OCI-M1 (cell line): ENCODE results near the gene KCNF1.

ENCODE experiments used
- DNase-seq: peaks from one replicate; lab custom pipeline; 2025; lab: John Stamatoyannopoulos, UW

Gene KCNF1

DNA sequence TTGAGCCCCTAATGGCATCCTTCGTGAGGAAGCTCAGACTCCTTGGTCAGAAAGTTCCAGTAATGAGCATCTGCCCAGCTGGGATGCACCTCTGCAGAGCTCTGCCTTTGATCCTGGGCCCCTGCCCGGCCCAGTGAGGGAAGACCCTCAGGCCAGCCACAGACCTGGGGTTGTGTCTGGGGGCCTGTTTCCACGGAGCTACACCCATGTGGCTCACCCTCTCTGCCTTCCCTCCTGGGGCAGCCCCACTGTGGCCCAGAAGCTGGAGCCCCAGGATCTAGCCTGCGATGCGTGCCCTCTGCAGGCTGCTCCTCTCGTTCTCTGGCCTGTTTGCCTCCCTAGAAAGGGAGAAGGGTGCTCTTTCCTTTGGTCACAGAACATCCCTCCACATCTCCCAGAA lies 9.8 kb downstream of the KCNF1 start:
- DNase-seq: no peak

DNA sequence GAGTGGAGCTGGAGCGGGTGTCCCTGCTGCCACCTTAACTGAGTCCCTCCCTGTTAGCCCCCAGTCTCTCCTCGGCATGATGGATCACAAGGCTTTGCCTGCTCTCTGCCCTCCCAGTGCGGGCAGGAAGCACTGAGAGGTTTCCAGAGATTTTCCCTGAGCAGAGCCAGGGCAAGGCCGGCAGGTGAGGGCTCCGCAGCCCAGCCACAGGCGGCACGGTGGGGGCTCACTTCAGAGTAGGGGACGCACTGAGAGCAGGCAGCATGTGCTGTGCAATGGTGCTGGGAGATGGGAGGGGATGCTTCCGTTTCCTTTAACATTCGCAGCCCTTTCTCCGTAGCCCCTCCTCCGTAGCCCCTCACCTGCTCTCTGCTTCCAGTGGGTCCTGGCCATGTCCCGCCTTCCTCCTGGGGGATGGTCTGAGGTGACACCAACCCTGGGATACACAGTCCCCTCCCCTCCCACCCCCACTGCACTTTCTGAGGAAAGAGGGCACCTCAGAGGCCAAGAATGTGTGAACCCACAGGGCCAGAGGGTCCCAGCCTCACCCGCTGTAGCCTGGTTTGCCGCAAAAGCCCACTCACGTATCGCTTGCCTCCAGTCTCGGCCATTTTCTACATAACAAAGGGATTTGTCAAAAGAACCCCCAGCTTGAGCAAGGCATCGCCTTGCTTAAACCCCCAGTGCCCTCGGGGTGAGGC lies 10.7 kb downstream of the KCNF1 start:
- no peak for DNase-seq

DNA sequence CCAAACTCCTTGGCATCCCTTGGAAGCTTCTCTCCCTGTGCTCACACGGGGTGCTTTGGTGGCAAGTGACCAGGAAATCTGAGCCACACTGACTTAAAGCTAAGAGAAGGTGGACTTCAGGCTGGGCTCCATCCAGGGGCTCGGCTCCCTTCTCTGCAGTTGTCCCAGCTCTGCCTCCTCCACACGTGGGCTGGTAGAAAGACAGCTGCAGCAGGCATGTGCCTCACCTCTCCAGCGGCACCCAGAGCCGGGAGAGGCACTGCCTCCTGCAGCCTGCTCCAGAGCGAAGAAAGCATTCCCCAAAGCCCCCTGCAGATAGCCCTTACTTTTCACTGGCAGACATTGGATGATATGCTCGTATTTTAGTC lies 11.3 kb downstream of the KCNF1 start:
- no peak for DNase-seq

DNA sequence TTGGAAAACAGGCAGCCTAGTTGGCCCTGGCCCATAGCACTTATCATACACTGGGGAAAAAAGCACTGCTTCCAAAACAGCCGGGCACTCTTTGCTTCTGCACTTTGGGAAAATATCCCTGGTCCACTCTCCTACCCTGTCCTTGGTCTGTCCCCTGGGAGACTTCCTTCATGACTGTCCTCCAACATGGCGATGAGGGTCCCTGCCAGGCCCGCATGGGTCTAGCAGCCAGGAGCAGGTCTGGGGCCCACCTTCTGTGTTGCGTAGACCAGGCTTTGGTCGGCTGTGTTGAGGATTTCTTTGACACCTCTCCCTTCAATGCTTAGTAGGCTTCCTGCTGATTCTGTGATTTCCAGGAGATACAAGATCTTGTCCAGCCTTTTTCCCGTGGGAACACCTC lies 12.2 kb downstream of the KCNF1 start:
- DNase-seq: no peak

DNA sequence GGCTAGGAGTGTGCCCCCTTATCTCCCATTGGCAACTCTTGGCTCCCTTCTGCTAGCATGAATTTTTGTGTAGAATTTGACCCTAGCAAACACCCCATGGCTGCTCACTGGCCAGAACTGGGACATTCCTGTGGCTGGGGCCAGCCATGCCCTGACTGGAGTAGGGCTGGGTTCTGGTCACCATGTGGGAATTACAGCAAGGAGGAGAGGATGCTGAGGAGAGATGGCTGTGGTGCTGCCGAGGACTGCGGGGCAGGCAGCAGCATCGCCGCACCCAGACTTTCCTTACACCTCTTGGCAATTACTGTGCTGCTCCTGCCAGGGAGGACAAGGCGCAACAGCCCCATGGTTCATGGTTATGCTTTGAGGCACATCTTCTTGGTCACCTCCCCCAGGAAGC lies 12.7 kb downstream of the KCNF1 start:
- DNase-seq: no peak

DNA sequence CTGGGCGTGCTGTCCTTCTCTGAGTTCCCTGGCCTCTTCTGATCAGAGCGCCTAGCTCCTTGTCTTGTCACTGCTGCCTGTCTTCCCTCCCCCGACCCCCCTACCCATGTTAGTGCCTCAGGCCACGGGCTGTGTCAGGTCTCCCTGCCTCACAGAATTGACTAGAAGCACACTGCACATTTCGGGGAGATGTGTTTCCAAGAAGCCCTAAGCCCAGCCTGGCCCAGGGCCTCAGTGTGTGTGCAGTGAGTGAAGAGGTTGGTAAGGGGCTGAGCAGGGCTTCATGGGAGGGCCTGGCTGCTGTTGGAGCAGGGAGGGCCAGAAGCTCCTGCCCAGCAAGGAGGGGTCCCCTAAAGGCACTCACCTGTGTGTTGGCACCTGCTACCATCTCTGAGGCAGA lies 13.1 kb downstream of the KCNF1 start:
- no peak for DNase-seq

DNA sequence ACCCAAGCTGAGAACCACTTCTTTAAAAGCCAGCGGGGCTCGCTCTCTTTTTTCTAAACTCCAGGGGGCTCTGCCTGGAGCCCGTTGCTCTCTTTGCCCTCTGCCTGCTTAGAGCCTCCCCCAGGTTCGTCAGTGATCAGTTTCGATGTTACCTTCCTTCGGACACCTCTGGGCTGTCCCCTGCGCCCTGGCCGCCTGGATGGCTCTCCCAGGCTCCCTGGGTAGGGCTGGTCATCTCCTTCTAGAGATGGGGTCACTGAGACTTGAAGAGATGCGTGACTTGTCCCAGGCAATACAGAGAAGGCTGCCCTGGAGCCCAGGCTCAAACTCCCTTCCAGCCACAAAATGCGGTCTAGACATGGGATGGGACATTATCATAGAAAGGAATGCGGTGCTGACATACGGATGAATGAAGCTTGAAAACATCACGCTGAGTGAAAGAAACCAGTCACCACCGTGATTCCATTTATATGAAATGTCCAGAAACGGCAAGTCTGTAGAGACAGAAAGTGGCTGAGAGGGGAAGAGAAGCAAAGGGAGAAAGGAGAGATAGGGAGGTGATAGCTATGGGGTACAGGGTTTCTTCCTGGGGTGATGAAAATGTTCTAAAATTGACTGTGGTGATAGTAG lies 14.6 kb downstream of the KCNF1 start:
- DNase-seq: no peak

DNA sequence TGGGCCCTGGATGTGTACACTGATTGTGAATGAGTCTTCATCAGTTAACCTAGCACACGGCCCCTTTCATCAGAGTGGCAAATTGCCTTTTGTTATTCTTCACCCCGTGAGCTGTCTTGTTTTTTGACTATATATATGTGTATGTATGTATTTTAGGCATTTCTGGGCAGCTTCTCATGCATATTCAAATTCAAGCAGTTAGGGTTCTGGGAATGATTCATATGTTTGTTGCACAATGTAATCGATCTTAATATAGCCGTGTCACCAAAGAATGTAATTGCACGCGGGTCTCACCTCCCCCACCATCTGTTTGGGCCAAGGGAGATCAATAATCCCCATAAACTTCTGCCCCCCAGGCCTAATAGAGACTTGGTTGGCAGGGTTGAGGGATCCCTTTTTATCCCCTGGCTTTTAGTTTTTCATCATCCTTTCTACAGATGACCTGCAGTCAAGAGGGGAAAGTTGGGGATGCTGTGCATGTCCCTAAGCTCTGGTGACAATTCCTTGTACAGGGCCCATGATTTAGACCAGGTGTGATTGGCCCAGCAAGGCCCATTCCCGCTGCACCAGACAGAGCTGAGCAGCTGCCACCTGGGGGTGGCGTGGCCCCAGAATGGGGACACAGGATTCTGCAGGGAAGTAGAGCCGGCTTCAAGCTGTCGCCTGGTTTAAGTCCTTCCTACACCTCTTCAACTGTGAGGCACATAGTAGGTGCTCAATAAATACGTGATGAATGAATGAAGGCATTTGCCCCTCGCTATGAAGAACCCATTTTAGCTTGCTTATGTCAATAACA lies 19.2 kb downstream of the KCNF1 start:
- DNase-seq: no peak

DNA sequence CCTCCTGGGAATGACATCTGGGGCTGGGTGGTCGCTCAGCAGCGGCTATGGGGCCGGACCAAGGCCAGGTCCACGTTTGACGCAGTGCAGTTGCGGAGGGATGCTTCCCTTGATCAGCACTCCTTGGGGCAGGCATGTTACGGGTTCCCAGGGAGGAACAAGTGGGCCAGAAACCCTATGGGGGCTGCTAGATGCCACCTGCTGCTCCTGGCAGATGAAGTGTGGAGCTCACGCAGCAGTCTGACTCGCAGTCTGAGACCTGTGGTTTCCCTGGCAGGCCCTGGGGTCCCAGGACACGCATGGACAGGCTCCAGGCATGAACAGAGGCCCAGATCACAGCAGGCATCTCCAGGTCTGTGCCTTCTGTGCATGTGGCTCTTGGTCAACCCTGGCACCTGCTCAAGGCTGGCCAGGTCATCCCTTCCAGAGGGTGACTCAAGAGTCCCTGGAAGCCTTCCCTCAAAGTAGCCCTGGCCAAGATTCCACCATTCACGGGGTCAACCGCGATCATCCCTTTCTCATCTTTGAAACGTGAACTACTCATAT lies 20.0 kb downstream of the KCNF1 start:
- DNase-seq: no peak

DNA sequence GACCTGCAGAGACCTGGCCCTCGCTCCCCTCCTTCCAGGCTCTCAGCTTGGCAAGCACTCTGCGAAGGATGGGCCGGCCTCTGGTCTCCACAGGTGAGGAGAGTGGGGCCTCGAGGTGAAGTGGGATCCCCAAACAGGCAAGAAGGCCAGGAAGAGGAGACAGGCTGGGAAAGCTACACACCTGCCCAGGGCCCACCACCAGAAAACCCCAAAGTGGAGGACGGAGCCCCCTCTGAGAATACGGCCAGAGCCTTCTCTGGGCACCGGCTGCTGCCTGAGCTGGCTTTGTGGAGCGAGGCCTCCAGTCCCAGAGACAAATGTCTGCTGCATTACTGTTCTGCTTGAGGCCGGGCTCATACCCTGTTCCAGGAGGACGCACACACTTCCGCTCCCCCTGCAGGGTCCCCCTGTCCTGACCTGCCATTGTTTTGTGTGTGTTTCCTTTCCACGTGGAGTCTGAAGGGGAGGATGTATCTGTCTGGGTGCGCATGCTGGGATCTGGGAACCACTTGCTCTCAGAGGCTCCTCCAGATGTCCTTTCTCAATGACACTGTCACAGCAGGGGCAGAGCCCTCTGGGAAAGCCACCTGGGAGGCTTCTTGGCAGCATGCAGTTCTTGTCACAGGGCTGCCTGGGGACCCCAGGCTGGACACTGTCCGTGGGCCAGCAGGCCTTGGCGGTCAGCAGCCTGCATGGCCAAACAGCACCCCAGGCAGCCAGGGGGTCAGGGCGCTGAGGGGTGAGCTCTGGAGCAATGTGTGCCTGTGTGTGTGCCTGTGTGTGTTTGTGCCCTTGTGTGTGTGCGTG lies 20.8 kb downstream of the KCNF1 start:
- no peak for DNase-seq

DNA sequence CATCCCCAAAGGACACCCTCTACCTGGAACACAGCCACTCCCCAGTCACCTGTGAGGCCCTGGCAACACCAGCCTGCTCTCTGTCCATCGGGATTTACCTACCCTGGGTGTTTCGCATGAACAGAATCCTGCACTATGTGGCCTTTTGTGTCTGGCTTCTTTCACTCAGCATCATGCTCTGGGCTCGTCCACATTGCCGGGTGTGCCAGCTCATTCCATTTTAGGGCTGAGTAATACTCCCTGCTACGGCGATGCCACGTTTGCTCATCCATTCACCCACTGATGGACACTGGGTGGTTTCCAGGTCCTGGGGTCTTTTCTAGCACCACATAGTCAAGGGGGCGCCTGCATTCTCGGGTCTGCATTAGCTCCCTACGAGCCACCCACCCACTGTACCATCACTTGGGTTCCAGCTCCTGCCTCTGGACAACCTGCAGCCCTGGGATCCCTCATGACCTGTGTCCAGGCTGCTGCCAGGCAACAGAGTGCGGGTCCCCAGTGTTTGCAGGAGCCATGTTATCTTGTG lies 22.0 kb downstream of the KCNF1 start:
- no peak for DNase-seq

DNA sequence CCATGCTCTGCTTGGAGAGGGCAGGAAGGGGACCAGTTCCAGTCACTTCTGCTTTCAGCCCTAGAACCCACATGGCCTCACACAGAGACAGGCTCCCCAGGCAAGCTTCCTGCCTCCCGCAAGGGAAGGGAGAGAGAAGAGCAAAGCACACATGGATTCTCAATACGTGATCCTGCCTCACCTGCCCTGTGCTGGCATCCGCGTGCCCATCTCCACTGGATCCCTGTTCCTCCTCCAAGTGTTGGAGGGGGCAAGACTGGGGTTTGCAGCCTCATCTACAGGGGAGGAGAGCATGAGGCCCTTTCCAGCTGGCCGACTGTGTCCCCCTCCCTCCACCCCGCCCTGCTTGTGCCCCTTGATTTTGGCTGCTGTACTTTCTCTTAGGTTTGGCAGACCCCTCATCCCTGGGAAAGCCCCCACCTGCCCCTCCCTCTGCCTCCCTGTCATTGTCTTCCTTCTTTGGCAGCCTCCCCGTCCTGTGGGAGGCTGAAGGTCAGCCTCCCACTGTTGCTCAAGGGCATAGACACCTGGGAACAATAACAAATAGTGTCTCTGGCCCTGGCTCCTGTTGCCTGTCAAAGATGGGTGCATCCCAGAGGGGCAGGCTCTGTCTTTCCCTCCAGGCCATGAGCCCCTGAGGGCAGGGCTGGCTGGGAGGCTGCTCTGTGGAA lies 22.7 kb downstream of the KCNF1 start:
- no peak for DNase-seq

DNA sequence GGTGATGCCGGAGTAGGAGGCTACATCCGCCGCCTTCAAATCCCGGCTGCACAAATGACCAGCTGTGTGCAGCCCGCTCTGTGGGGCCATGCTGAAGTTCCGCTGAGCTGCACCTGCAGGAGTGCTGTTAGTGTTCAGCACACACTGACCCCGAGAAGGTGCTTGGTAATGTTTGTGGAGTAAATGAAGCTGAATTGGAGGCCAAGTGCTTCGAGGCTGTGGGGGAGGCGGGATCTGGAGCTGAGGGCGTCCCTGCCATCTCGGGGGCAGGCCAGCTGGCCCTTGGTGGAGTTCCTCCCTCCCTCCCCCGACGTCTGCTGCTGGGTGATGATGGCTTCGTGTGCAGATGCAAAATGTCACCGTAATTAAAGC lies 23.2 kb downstream of the KCNF1 start:
- no peak for DNase-seq

DNA sequence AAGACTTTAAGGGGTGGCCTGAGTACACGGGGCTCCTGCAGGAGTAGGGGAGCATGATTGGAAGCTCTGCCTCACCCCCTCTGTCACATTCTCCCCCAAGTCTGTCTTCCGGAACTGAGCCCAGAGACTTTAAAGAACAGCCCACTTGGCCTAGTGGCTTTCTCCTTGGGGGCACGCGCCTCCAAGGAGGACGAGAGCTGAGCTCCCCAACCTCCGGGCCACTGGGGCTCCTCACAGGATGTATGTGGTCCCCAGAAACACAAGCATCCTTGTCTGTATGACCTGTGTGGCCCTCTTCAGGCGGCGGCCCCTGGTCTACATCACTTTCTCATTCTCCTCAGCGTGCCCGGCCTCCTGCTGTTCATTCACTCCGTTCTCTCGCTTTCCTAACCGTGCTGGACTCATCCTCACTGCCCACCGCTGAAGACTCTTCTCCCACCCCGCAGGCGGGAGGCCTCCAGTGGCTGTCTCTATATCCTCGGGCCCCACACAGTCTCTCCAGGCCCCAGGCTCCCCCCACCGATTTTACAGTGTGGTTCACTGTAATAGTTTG lies 23.7 kb downstream of the KCNF1 start:
- no peak for DNase-seq

DNA sequence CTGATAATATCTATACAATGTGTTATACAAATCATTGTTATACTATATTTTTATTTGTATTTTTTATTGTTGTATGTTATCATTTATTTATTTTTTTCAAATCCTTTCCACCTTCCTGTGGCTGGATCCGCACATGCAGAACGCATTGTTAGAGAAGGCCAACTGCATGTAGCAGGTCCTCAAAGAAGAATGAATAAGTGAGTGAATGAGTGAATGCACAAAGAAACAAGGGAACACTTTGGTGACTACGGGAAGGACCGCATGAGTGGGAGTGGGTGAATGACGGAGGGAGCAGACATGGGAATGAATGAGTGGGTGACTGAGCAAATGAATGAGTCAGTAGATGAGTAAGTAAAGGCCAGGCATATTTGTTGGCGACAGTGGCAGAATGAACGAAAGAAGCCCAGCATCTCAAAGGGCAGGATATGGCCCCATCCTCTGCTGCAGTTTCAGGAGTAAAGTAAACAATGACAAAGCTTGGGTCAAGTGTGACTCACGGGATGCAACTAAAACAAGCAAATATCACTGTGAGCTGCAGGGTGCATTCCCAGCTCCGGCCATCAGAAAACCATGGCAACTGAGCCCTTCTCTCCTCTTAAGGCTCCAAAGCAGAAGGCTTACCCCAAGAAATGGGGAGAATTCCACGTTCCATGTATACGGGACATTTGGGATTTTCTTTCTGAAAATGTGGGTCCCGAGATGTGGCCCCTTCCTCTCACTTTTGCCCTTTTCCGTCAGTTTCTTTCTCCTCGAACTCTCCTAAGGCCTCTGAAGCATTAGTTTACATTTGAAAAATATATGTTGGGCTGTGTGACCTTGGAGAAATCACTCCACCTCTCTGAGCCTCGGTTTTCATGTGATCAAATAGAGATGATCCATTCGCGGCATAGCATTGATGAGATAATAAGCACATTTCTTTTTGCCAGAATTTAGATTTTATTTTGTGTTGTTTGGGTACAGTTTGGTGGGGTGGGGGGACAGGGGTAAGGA lies 24.5 kb downstream of the KCNF1 start:
- no peak for DNase-seq

DNA sequence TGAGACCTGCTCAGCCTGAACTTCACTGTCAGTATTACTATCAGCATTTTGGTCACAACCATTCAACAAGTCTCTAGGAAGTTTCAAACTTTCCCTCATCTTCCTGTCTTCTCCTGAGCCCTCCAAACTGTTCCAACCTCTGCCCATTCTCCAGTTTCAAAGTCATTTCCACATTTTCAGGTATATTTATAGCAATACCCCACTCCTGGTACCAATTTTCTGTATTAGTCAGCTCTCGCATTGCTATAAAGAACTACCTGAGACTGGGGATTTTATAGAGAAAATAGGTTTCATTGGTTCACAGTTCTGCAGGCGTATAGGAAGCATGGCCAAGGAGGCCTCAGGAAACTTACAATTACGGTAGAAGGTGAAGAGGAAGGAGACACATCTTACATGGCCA lies 27.3 kb downstream of the KCNF1 start:
- no peak for DNase-seq

DNA sequence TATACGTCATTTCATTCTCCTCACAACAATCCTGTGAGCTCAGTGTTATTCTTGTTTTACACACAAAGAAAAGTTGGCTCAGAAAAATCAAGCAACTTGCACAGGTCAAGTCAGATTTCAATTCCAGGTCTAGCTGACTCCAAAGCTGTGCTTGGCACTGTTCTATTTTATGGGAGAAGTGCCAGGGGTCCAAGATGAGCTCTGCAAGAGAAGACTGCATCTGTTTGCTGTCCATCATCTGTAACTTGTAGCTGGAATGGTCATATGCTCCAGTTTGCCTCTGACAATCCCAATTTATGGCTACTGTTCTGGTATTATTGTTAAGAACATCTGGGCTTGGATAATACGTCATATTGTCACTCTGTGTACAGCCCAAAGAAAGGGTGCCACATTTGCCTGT lies 28.9 kb downstream of the KCNF1 start:
- DNase-seq: no peak

DNA sequence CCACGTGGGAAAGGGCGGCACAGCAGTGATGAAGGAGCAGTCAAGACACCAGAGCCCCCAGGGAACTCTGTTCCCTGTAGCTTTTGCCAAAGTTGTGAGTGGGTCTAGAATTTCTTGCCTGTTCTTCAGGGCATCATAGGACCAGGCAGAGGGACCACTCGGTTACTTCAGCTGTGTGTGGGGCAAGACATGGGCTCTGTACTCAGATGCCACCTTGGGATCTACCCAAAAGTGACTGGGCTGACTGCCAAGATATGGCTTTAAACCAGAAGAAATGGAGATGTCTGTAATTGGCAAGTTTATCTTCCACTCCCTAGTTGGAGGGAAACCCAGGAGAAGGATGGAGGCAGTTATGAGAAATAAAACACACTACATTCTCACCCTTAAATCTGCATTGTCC lies 29.6 kb downstream of the KCNF1 start:
- DNase-seq: no peak

DNA sequence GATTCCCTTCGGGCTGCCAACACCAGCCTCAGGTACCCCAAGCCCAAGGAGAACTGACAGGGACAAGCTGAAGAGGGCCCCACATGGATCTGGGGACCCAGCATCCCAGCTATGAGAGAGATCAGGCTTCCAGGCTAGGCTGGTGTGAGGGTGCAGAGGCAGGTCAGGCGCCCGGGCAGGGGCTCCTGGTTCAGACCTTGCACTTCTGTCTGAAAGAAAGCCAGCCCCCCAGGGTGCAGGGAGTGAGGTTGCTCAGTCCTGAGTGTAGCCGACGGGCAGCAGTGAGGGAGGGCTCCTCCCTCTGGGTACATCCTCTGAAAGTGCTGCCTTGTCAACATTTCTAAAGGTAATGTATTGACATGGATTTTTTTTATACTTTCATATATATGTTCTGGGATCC lies 33.1 kb downstream of the KCNF1 start:
- no peak for DNase-seq

DNA sequence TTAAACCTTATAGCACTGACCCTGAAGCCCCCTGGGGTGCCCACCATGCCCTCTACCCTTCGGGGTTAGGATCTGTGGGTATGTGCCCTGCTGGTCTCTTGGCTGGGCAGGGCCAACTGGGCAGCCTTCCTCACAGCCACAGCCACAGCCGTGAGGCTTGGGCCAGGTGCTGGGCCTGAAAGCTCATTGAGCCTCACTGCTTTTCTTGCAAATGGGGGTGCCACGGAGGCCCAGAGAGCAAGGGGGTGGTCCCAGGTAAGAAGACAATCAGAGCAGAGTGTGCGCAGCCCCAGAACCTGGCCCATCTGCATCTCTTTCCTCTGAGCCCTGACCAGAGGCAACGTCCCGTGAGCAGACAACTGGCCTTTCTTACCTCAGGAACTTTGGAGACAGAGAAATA lies 34.7 kb downstream of the KCNF1 start:
- DNase-seq: no peak
